Measurements from ENCODE around the gene NOC3L. TPM values are rescaled to one million over a fixed set of nuclear protein-coding genes. Genes with fewer than 3 reads are reported as not detected.
A peak's percentile ranks its signal among the peaks of the same experiment; 100 is the strongest.
"Not testable (repeated sequence)": the region's sequence is repeated elsewhere in the genome, so short reads cannot be mapped to it uniquely, and the experiment has no call there.

The NOC3L gene
- total RNA-seq, 1 experiment from 2014 or later, result 40.4 TPM

DNA sequence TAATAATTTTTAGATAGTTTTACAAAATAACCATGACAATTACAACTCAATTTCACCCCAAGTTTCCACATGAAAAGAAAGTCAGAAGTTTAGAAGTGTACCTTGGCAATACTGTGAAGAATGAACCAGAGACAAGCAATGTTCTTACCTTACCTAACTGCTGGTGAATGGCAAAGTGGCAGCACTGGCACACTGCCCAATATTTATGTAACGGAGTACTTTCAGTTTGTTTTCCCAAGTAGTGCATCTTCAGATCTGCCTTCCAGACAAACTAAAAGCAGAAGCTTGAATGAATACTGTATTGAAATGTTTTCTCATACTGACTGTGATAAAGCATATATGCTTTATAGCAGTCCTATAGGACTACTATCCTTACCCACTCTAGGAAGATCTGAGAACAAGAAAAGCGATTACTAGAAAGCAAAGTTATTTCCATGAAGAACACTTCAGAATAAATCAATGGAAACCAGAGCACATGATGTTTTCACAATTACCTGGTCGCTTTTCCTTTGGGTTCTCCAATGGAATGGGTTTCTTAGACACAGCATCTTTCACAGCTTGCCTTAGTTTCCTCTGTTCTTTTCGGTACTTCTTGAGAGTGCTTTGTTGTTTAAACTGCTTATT, 1.5 kb downstream of the NOC3L start:
- peak; percentile 42 for DNase-seq (ENCODE audit: low read depth)

DNA sequence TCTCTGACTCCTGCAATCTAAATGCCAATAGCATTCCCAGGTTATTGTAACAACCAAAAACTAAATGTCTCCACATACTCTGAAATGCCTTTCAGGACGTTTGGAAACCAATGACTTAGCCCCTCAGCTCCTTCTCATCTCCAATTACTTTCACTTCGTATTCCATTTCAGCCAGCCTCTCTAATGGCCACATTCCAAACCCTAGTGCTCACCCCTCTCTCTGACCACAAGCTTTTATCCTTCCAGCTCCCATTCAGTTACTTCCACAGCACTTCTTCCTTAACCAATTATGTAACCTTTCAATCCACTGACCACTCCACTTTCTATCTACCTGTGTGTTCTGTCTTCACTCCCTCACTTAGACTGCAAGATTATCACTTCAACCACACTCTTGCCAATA, 4.3 kb downstream of the NOC3L start:
- DNase-seq (ENCODE audit: low read depth), result peak; percentile 88

DNA sequence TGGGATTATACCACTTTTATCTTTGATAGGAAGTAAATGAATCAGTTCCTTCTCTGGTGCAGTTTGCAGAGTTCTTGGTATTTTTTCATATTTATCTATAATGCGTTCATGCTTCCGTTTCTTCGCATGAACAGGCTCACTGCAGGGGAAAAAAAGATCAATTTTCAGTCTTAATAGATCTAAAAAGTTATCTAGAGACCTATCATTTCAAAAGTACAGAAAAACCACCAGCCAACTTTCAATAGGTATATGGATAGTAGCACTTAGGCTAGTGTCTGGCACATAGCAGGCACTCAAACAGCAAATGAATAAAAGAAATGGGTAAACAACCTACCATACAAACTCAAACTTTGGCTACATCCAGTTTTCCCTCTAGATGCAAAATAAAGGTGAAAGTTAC, 5.5 kb downstream of the NOC3L start:
- no peak for DNase-seq (ENCODE audit: low read depth)

DNA sequence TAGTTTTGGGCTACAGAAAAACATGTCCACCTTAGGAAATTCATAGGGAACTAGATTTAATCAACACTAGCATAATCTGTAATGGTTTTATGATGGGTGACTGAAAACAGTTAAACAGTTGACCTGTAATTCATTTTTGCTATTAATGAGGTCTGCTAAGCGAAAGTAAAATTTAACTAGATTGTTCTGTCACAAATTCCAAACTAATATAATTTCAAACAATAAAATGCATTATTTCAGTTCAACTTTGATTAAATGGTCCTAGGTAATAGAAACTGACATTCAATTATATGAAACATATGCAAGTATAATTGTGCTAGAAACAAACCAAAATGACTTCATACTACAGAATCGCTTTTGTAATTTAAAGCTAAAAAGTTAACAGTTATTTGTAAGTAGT, 6.9 kb downstream of the NOC3L start:
- no peak for DNase-seq (ENCODE audit: low read depth)

DNA sequence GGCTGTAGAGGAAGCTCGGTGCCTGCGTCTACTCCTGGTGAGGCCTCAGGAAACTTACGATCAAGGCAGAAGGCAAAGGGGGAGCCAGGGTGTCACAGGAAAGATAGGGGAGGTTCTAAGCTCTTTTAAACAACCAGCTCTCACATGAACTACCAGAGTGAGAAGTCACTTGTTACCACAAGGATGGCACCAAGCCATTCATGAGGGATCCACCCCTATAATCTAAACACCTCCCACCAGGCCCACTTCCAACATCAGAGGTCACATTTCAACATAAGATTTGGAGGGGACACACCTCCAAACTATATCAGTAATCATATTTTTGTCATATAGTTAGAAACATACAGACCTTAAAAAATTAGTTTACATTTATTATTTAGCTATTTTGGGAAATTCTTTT, 9.4 kb downstream of the NOC3L start:
- no peak for DNase-seq (ENCODE audit: low read depth)

DNA sequence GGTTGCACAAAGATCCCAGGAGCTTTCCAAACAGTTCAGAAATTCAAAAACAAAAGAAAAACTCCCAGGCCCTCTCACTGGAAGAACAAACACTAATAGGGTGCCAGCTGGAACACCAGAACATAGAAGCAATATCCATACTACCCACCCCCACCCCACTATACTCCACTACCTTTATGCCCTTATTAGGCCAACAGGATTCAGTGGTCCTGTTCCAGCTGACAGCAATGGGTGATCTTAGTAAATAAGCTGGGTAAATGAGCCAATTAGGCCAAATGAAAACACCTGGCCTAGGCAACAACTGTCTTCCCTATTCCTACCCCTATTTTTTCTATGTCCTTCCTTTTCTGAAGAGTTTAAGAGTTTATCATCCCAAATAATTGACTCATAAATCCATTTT, 11.7 kb downstream of the NOC3L start:
- no peak for DNase-seq (ENCODE audit: low read depth)

DNA sequence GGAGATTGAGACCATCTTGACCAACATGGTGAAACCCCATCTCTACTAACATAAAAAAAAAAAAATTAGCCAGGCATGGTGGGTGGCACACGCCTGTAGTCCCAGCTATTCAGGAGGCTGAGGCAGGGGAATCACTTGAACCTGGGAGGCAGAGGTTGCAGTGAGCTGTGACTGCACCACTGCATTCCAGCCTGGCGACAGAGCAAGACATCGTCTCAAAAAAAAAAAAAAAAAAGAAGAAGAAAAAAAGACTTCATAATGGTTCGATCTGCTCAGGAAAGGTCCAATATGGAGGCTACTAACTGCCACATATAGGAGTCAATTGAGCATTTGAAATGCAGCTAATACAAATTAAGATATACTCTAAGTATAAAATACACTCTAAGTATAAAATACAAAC, 12.2 kb downstream of the NOC3L start:
- DNase-seq (ENCODE audit: low read depth), result not testable (repeated sequence)

DNA sequence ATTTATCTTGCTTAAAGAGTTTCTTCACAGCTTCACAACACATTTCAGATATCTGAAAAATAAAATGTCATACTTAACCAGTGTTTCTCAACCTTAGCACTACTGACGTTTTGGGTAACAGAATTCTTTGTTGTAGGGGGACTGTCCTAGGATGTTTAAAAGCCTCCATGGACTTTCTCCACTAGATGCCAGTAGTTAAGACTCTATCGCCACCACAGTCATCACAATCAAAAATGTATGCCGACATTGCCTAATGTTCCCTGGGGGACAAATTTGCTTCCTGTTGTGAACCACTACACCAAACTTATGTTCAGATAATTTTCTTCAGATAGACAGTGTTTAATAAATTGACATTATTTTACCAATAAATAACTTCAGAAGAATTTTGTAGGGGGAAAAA, 13.4 kb downstream of the NOC3L start:
- no peak for DNase-seq (ENCODE audit: low read depth)

DNA sequence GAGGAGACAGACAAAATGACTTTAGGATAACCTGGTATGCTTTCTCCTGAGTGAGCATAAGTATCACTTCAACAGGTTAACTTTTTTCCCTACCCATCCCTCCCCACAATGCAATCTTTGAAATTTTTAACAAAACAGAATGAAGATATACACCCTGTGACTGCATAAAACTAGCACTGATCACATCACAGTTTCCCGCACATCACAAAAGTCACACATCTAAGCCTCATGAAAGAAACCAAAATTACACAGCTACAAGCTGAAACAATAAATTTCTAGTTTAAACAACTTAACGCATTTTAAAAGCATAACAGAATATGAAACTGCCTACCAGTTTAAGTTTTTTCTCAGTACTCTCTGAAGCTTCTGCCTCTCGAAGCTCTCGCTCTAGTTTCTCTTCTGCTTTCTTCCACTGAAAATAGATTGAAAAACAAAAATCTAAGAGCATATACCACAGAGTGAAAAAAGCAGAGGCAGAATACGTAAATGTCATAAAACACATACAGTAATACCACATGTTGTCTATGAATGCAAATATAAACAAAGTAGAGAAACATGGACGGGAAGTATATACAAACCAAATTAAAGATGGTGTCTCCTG, 18.1 kb downstream of the NOC3L start:
- DNase-seq (ENCODE audit: low read depth), result no peak

DNA sequence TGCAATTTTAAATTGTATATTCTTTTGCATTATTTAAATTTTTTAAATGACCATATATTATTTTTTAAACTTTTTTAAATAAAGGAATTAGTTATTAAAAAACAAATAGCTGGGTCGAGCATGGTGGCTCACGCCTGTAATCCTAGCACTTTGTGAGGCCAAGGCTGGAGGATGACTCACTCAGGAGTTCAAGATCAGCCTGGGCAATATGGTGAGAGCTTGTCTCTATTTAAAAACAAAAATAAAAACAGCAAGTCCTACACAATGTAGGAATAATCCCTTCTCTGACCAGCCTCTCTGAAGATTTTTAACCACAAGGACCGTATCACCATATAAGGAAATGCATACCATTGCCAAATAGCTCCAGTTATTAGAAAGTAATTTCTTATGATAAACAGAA, 19.6 kb downstream of the NOC3L start:
- no peak for DNase-seq (ENCODE audit: low read depth)

DNA sequence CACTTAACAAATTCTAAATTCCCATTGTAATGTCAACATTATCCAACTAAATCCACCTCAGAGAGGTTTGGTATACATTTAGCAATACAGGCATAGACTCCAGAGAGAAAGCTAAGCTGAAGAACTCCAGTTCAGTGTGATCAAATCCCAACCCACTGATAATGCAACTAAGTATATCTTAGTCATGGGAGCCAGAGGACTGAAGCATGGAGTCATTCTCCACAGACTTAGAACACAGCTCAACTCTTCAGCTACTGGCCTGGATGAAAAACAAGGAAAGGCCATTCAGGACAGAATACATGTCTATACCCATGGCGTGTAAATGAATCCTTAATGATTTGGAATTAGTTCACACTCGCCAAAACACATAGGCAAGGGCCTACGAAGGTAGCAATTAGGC, 27.9 kb downstream of the NOC3L start:
- DNase-seq (ENCODE audit: low read depth), result no peak

DNA sequence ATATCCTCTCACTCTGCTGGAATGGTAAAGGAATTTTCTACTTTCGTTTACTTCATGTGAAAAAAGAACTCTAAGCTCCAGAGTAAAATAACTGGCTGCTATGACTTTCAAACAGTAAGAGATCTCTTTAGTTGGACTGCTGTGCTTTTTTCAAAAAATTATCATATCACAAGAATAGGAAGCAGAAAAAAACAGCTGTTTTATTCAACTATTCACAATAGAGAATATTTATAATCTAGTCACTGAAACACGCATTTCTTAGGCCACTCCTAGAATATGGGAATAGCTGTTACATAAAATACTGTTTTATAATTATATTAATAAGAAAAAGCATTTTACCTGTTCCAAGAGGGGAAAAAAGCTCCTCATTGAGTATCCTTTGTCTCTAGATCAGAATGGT, 29.7 kb downstream of the NOC3L start:
- no peak for DNase-seq (ENCODE audit: low read depth)

DNA sequence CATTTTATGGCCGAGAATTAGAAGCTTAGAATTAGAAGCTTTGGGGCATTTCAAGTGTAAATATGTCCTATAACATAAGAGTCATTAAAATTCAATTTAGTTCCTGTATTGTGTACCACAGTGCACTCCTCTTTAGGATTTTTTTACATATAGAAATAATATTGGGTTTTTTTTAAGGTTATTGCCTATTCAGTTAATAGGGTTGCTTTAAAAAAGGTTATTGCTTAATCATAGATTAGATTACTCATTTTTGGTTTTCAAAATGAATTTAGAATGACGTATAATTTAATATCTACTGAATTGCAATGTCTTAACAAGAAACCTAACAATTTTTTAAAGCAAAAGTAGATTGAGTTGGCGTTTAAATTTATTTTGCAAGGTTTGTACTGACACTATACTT, 34.1 kb downstream of the NOC3L start:
- no peak for DNase-seq (ENCODE audit: low read depth)

DNA sequence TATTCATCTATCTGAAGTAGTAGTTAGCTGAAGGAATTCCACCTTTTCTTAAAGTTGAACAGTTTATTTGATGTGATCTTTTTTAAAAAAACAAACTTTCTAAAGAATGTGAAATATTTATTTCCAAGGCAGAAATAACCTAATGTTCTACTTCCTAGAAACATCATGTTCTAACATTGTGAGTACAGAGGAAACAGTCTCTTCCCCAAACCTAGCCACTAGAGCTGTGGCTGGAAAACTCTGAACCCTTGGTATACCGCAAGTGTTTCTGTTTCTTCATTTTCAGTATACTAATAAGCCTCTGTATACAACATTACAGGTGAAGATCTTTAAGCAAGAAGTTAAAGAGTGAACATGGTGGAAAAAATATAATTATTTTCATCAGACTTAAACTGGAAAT, 35.1 kb downstream of the NOC3L start:
- no peak for DNase-seq (ENCODE audit: low read depth)

DNA sequence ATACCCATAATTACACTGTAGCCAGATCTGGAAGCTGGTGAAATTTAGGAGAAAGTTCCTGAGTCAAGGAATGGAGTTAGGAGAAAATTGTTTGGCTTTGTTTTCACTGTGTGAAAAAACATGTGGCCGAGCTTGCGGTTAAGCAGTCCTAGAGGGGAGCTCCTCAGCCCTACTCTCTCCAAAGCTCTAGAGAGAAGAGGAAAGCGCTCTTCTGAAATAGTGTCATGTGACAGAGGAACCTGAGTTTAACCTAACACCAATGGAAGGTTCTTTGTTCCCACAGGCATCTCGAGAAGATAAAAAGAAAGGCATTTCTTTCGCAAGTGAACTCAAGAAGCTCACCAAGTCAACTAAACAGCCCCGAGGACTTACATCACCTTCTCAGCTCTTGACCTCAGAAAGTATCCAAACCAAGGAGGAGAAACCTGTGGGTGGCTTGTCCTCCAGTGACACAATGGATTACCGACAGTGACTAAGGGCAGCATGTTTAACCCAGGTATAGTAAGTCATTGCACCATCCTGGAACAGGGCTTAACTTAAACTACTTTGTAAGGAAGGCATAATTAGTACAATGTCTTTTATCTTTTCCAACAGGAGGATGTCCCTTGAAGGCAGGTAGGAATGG, 38.0 kb downstream of the NOC3L start:
- no peak for DNase-seq (ENCODE audit: low read depth)

DNA sequence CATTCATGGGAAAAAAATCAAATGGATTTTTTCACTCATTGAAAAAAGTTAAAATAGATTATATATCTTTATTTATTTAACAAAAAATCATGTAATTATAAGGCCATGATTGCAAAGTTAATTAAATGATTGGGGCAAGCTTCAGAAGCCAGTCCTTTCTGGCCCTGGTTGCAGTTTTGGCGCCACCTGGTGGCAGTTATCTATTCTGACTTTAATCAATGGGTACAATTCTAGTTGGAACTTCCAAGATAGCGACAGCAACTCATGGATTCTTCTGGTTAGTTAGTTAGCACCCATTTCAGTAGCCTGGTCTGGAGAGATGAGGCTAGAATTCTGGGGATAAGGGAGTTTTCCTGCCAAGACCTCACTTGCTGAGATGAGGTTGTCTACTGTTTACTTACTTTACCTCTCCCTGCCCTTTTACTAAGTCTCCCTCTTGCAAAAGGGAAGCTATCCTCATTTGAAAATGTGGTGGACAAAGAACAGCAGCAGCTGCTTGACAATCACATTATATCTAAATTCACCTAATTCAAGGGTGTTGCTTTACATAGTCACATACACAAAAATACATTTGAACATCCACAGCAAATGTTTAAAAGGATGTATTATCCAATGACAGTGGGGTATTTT, 42.3 kb downstream of the NOC3L start:
- peak; percentile 46 for DNase-seq (ENCODE audit: low read depth)

DNA sequence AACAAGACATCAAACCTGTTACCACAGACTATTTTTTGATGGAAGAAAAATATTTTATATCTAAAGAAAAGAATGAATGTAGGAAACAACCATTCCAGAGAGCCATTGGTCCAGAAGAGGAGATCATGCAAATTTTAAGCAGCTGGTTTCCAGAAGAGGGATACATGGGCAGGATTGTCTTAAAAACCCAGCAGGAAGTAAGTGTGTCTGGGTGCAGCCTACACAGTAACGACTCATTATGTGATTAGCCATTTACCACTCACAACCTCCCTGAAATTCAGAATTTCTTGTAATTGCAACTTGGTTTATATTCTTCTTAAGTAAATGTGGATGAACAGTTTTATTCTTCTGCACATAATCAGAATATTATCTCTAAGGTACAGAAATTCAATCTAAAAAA, 46.2 kb downstream of the NOC3L start:
- no peak for DNase-seq (ENCODE audit: low read depth)

DNA sequence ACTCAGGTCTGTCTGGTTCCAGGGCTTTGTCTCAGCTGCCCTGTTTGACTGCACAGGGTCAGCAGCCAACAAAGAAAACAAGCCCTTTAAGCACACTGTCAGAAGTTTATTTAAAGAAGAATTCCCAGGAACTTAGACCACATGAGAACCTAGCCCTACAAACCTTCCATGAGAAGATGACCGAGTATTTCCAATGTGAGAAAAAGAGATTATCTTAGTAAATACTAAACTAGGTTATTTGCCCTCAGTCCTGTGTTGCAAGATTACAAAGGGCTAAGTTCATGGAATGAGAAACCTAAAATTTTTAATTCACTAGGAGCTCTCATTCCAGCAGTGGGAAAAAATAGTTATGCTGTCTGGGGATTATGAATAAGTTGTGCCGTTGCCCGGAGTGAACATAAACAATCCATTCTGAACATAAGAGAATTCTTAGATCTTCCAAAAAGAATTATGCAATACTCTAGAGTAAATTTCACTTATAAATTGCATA, 46.7 kb downstream of the NOC3L start:
- DNase-seq (ENCODE audit: low read depth), result no peak

DNA sequence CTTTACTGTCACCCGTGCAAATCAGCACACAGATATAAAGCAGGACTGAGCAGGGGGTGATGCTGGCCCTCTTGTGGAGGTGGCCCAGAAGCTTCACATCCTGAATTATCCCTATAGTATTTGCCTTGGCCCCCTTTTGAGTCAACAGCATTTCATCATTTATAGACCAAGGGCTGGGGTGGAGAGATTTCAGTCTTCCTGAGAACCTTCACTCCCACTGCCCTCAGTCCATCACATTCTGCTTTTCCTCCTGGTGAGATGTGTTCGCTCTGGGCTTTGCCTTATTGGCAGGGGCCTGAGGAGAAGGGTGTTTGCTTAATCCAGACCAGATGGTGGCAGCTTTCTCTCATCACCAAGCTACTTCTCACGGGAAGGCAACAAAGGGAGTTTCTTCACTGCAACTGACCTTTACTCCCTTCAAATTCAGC, 47.7 kb downstream of the NOC3L start:
- no peak for DNase-seq (ENCODE audit: low read depth)

DNA sequence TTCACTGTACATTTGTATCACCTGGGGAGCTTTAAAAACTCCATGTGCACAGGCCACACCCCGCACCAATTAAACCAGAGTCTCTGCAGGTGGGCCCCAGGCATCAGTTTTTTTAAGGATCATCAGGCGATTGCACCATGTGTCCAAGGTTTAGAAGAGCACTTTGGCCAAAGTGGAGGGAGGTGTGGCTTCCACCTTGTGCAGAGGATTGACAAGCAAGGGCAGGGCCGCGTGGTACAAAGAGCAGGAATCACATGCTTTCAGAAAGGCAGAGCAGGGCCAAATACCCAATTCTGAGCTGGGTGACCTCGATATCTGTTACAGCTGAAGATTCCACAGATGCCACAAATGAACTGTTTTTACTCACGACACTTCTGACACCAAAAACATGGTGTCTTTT, 52.4 kb downstream of the NOC3L start:
- no peak for DNase-seq (ENCODE audit: low read depth)

DNA sequence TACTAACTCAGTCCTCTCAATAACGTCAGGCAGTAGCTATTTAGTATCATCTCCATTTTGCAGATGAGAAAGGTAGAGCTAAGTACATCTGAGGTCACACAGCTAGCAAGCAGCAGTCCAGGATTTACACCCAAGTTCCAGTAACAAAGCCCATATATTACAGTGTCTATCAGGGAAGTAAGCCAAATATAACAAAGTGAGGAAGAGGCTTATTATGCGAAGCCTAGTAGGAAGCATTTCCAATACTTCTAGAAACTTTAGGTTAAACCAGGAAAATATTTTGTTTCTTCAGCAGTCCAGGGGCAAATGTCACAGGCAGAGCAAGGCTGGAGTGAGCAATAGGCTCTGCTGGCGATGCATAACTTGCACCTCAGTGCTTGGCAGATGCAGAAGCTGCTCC, 53.9 kb downstream of the NOC3L start:
- no peak for DNase-seq (ENCODE audit: low read depth)

DNA sequence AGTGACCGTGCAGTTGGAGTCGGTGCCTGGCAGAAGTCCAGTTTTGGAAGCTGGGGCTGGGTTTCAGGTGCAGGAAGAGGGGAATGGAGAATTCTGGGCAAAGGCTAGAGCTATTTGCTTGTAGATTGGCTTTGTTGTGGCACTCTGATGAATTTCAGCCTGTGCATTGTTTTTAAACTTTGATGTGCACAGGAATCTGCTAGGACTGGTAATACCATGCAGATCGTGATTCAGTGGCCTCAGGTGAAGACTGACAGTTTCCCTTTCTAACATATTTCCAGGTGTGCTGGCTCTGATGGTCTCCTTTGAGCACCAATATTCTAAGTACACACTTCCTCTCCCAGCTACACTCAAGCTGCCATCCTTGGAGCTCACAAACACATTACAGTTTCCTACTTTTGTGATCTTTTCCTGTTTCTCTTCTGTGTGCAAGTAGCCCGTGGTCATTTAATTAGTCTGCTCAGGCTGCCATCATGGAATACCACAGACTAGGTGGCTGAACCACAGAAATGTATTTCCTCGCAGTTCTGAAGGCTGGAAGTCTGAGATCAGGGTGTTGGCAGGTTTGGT, 55.6 kb downstream of the NOC3L start:
- DNase-seq (ENCODE audit: low read depth), result no peak

DNA sequence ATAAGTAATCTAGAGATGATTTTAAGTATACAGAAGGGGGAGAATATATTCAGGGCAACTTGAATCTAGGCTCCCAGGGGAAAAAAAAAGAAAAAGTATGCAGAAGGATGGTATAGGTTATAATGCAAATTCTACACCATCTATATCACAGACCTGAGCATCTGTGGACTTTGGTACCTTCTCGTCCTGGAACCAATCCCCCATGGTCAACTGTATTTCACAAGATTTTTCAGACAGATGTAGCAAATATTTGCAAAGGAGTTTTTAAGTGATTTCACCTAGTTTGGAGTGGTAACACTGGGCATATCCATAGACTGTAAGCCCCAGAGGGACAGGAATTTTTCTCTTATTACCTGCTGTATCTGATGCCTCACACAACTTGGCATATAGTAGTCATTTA, 58.8 kb downstream of the NOC3L start:
- no peak for DNase-seq (ENCODE audit: low read depth)
